ENCODE measurements around the gene CDH13.

The CDH13 gene

DNA sequence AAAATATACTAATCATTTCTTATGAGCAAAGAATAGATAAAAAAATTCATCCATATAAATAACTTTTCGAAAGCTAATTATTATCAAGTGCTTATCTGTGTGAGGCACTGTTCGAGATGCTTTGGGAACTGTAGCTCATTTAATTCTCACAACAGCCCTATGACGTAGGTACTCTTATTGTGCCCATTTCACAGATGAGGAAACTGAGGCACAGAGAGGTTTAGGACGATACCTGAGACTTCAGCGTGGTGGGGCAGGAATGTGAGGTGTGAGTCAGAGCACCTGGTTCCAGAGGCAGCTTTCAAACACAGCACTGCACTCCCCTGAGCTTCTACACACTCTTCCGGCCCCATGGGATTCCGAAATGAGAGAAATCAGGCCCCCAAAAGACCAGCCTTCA lies 995.2 kb downstream of the CDH13 start:
- TF ChIP-seq, protein P1, sequence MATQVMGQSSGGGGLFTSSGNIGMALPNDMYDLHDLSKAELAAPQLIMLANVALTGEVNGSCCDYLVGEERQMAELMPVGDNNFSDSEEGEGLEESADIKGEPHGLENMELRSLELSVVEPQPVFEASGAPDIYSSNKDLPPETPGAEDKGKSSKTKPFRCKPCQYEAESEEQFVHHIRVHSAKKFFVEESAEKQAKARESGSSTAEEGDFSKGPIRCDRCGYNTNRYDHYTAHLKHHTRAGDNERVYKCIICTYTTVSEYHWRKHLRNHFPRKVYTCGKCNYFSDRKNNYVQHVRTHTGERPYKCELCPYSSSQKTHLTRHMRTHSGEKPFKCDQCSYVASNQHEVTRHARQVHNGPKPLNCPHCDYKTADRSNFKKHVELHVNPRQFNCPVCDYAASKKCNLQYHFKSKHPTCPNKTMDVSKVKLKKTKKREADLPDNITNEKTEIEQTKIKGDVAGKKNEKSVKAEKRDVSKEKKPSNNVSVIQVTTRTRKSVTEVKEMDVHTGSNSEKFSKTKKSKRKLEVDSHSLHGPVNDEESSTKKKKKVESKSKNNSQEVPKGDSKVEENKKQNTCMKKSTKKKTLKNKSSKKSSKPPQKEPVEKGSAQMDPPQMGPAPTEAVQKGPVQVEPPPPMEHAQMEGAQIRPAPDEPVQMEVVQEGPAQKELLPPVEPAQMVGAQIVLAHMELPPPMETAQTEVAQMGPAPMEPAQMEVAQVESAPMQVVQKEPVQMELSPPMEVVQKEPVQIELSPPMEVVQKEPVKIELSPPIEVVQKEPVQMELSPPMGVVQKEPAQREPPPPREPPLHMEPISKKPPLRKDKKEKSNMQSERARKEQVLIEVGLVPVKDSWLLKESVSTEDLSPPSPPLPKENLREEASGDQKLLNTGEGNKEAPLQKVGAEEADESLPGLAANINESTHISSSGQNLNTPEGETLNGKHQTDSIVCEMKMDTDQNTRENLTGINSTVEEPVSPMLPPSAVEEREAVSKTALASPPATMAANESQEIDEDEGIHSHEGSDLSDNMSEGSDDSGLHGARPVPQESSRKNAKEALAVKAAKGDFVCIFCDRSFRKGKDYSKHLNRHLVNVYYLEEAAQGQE (IDR thresholded peaks at IDR 0.05; ENCODE audit: insufficient read depth in 1 of 2, low read depth in 2 of 2, low read length in 2 of 2) = no peak
- TF ChIP-seq POLR2AphosphoS5 (IDR thresholded peaks at IDR 0.05; ENCODE audit: low read depth, low read length) (no peak), TAF1 (IDR thresholded peaks at IDR 0.05; ENCODE audit: borderline replicate concordance, insufficient read depth, low read length) (no peak), FOXP2 (optimal IDR thresholded peaks at IDR 0.05; ENCODE audit: borderline replicate concordance, extremely low read depth, extremely low read length, insufficient read depth) (no peak), SIN3A (IDR thresholded peaks at IDR 0.05; ENCODE audit: borderline replicate concordance, insufficient read depth, low read length) (no peak)

DNA sequence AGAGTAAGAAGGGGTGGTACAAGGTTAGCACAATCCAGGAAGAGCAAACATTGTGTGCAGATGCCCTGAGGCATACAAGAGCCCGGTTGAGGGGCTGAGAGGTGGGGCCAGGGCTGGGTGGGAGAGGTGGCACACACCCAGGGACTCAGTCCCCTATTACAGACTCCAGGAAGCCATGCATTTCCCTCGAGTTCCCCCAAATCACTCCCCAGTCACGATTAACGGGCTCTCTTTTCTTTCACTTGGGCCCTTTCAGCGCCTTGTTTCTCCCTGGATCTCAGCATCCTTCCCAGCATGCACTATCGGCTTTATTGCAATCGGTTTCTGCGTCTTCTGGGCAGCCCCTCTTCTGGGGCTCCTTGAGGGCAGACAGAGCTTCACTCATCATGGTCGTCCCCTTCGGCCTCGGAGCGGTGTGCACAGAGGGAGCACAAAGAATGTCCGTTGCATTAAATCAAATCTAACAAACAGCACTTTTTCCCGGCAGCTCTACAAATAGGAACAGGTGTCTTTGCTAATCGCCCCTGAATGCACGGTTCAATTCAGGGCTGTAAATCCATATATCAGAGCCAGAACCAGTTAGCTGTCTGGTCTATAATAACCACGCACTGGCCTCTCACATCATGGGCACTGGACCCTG lies 996.4 kb downstream of the CDH13 start:
- TF ChIP-seq FOXP2 (optimal IDR thresholded peaks at IDR 0.05; ENCODE audit: borderline replicate concordance, extremely low read depth, extremely low read length, insufficient read depth) = no peak
- TF ChIP-seq SIN3A (IDR thresholded peaks at IDR 0.05; ENCODE audit: borderline replicate concordance, insufficient read depth, low read length) = no peak
- TF ChIP-seq TAF1 (IDR thresholded peaks at IDR 0.05; ENCODE audit: borderline replicate concordance, insufficient read depth, low read length) = no peak
- TF ChIP-seq, protein P1 (IDR thresholded peaks at IDR 0.05; ENCODE audit: insufficient read depth in 1 of 2, low read depth in 2 of 2, low read length in 2 of 2) = no peak
- TF ChIP-seq POLR2AphosphoS5 (IDR thresholded peaks at IDR 0.05; ENCODE audit: low read depth, low read length) = no peak

DNA sequence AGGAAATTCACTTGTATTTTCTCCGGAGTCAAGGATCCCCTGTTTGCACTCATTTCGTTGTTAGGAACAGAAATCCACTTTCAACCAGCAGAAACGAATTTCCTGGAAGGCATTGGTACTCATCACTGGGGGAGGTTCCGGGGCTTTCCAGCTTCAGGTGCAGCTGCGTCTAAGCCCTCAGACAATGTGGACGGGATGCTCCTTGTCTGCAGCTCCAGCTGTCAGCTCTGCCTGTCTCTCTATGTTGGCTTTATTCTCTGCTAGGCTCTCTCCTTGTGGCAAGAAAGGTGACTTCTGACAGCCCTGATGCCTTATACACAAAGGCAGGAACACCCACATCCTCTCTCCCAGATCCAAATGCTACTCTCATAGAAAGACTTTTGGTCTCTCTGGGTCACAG lies 997.1 kb downstream of the CDH13 start:
- TF ChIP-seq TAF1 (IDR thresholded peaks at IDR 0.05; ENCODE audit: borderline replicate concordance, insufficient read depth, low read length) (no peak), FOXP2 (optimal IDR thresholded peaks at IDR 0.05; ENCODE audit: borderline replicate concordance, extremely low read depth, extremely low read length, insufficient read depth) (no peak), POLR2AphosphoS5 (IDR thresholded peaks at IDR 0.05; ENCODE audit: low read depth, low read length) (no peak), SIN3A (IDR thresholded peaks at IDR 0.05; ENCODE audit: borderline replicate concordance, insufficient read depth, low read length) (no peak)
- TF ChIP-seq, protein P1 (IDR thresholded peaks at IDR 0.05; ENCODE audit: insufficient read depth in 1 of 2, low read depth in 2 of 2, low read length in 2 of 2) = no peak

DNA sequence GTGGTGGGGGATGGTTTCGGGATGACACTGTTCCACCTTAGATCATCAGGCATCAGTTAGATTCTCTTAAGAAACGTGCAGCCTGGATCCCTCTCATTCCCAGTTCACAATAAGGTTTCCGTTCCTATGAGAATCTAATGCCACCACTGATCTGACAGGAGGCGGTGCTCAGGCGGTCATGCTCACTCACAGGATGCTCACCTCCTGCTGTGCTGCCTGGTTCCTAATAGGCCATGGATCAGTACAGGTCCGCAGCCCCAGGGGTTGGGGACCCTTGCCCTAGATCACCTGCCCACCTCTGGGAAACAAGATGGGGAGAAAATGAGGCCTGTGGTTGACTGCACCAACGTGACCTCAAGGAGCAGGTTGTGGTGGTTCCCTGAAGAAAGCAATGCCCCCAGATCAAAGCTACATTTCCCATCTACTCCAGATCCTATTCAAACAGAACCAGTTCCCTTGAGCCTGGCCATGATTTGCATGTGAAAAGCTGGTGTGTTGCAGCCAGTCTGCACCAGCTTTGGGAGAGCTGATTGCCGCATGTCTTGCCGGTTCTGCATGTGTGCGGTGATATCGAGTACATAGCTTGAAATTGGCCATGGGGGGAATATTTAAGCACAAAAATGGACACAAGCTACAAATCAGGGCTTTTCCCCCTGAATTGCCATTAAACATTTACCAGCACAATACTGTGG lies 997.8 kb downstream of the CDH13 start:
- TF ChIP-seq POLR2AphosphoS5 (IDR thresholded peaks at IDR 0.05; ENCODE audit: low read depth, low read length) (no peak), SIN3A (IDR thresholded peaks at IDR 0.05; ENCODE audit: borderline replicate concordance, insufficient read depth, low read length) (no peak), FOXP2 (optimal IDR thresholded peaks at IDR 0.05; ENCODE audit: borderline replicate concordance, extremely low read depth, extremely low read length, insufficient read depth) (no peak), TAF1 (IDR thresholded peaks at IDR 0.05; ENCODE audit: borderline replicate concordance, insufficient read depth, low read length) (no peak)
- TF ChIP-seq, protein P1 (IDR thresholded peaks at IDR 0.05; ENCODE audit: insufficient read depth in 1 of 2, low read depth in 2 of 2, low read length in 2 of 2) = no peak
